IMR-90 (cell line): ENCODE data around the gene SUPT3H. TPM values are rescaled to one million over a fixed set of nuclear protein-coding genes. Genes with fewer than 3 reads are reported as not detected.
"Not testable (repeated sequence)": the region's sequence is repeated elsewhere in the genome, so short reads cannot be mapped to it uniquely, and the experiment has no call there.

ENCODE experiments used
- ATAC-seq: fragments of 200-7000 bp; cut with Tn5 transposase; 2 replicates; pipeline ENCODE4 v1.9.1; 2020; ENCODE audit warnings: low read depth, mild to moderate bottlenecking, moderate library complexity
- BruUV-seq: library from RNA; stranded (reverse); fragments of 400-500 nt; replicated peaks from 2 replicates; lab custom pipeline; 2021; lab: Mats Ljungman, UMichigan
- CTCF ChIA-PET: fragments of 300-600 bp; formaldehyde crosslinking; extraction: SDS; loops from one replicate; lab custom pipeline; 2021; ENCODE audit warnings: antibody characterized with exemption; lab: Yijun Ruan, JAX
- POLR2A ChIA-PET: fragments of 300-600 bp; sonication (Branson Sonifier 250); formaldehyde crosslinking; loops from one replicate; lab custom pipeline; 2022; ENCODE audit warnings: antibody characterized with exemption; ENCODE audit not compliant: unreplicated experiment; lab: Charles Lee
- DNase-seq: peaks from one replicate; pipeline ENCODE4 v3.0.0; 2013
- H2AFZ ChIP-seq: replicated peaks from 2 replicates; pipeline ENCODE3; 2013; ENCODE audit warnings: low read length, mild to moderate bottlenecking; ENCODE audit not compliant: poor library complexity
- H2AK5ac ChIP-seq: 2 replicates; pipeline ENCODE4 v1.6.1; 2013; ENCODE audit warnings: low read depth, low read length, inconsistent platforms
- H2AK9ac ChIP-seq: replicated peaks from 2 replicates; pipeline ENCODE3; 2013; ENCODE audit warnings: mild to moderate bottlenecking, low read depth, low read length, moderate library complexity; ENCODE audit not compliant: poor library complexity
- H2BK120ac ChIP-seq: 2 replicates; pipeline ENCODE4 v1.6.1; 2013; ENCODE audit warnings: low read depth, low read length, inconsistent platforms
- H2BK15ac ChIP-seq: 3 replicates; pipeline ENCODE4 v1.6.1; 2013; ENCODE audit warnings: low read depth, low read length, inconsistent platforms
- H2BK20ac ChIP-seq: 2 replicates; pipeline ENCODE4 v1.6.1; 2013; ENCODE audit warnings: low read depth, mild to moderate bottlenecking, inconsistent platforms, low read length, moderate library complexity
- H2BK5ac ChIP-seq: 2 replicates; pipeline ENCODE4 v1.6.1; 2013; ENCODE audit warnings: mild to moderate bottlenecking, low read depth, low read length, inconsistent platforms; ENCODE audit not compliant: poor library complexity, severe bottlenecking
- H3K14ac ChIP-seq: replicated peaks from 2 replicates; pipeline ENCODE4 v1.6.1; 2013; ENCODE audit warnings: low read depth, low read length, inconsistent platforms
- H3K18ac ChIP-seq: 2 replicates; pipeline ENCODE4 v1.6.1; 2013; ENCODE audit warnings: low read depth, low read length, control low read depth
- H3K23ac ChIP-seq: 2 replicates; pipeline ENCODE4 v1.6.1; 2013; ENCODE audit warnings: low read depth, low read length, inconsistent platforms
- H3K27ac ChIP-seq: 2 replicates; pipeline ENCODE4 v1.5.1; 2013; ENCODE audit warnings: mild to moderate bottlenecking, control low read depth, low read length; ENCODE audit not compliant: insufficient read depth
- H3K27me3 ChIP-seq: 2 replicates; pipeline ENCODE4 v1.6.1; 2013; ENCODE audit warnings: low read length; ENCODE audit not compliant: control insufficient read depth, insufficient read depth
- H3K36me3 ChIP-seq: 2 replicates; pipeline ENCODE4 v1.6.1; 2013; ENCODE audit warnings: low read length, mixed read lengths; ENCODE audit not compliant: control insufficient read depth, insufficient read depth
- H3K4ac ChIP-seq: 2 replicates; pipeline ENCODE4 v1.6.1; 2013; ENCODE audit warnings: low read depth, low read length, inconsistent platforms
- H3K4me1 ChIP-seq: 2 replicates; pipeline ENCODE4 v1.6.1; 2013; ENCODE audit warnings: low read length, mixed read lengths; ENCODE audit not compliant: control insufficient read depth, insufficient read depth
- H3K4me2 ChIP-seq: 2 replicates; pipeline ENCODE4 v1.6.1; 2013; ENCODE audit warnings: low read depth, mild to moderate bottlenecking, control low read depth, low read length, moderate library complexity
- H3K4me3 ChIP-seq: 2 replicates; pipeline ENCODE4 v1.5.1; 2013; ENCODE audit warnings: low read depth, mild to moderate bottlenecking, control low read depth, low read length, moderate library complexity; ENCODE audit not compliant: insufficient read depth
- H3K56ac ChIP-seq: 2 replicates; pipeline ENCODE4 v1.6.1; 2013; ENCODE audit warnings: low read length, inconsistent platforms; ENCODE audit not compliant: insufficient read depth; ENCODE audit errors: extremely low read depth
- H3K79me1 ChIP-seq, 2 experiments: 2 replicates each; pipeline ENCODE4 v1.6.1; 2013; ENCODE audit warnings: low read length in 2 of 2, inconsistent platforms in 1 of 2, low read depth in 1 of 2
- H3K9ac ChIP-seq: 2 replicates; pipeline ENCODE4 v1.6.1; 2013; ENCODE audit warnings: low read depth, low read length, control low read depth
- H3K9me1 ChIP-seq: 2 replicates; pipeline ENCODE4 v1.6.1; 2013; ENCODE audit warnings: low read length, inconsistent platforms; ENCODE audit not compliant: insufficient read depth
- H3K9me3 ChIP-seq: 2 replicates; pipeline ENCODE4 v1.6.1; 2013; ENCODE audit warnings: low read length; ENCODE audit not compliant: control insufficient read depth, insufficient read depth
- H4K20me1 ChIP-seq: 2 replicates; pipeline ENCODE4 v1.6.1; 2013; ENCODE audit warnings: low read length, inconsistent platforms; ENCODE audit not compliant: insufficient read depth
- H4K5ac ChIP-seq: 2 replicates; pipeline ENCODE4 v1.6.1; 2013; ENCODE audit warnings: mild to moderate bottlenecking, low read depth, low read length, control low read depth
- H4K8ac ChIP-seq, 2 experiments: 2 replicates each; pipeline ENCODE4 v1.6.1; 2013; ENCODE audit warnings: low read depth in 2 of 2, low read length in 2 of 2, control low read depth in 1 of 2, inconsistent platforms in 1 of 2
- H4K91ac ChIP-seq: 2 replicates; pipeline ENCODE4 v1.6.1; 2013; ENCODE audit warnings: low read depth, low read length, inconsistent platforms; ENCODE audit not compliant: insufficient read depth
- WGBS, 2 experiments: methylation state at CpG; one replicate each; pipeline versions ENCODE4 v1.1.5 to v1.1.7; 2013; ENCODE audit warnings: missing lambda C conversion rate in 2 of 2; ENCODE audit not compliant: insufficient read length in 1 of 2; ENCODE audit errors: extremely low coverage in 2 of 2; 5-methylcytosine and 5-hydroxymethylcytosine counted together
- dilution Hi-C: fragments of 300-500 bp; cut with HindIII; formaldehyde crosslinking; loops from one replicate; pipeline ENCODE4 v1.14.3; 2018; ENCODE audit warnings: low sequenced_read_pairs; ENCODE audit not compliant: unreplicated experiment
- in situ Hi-C: fragments of 300-500 bp; cut with MboI; formaldehyde crosslinking; loops from 3 replicates; pipeline ENCODE4 v1.14.3; 2019; ENCODE audit warnings: low sequenced_read_pairs, inconsistent platforms, mixed read lengths
- intact Hi-C: fragments of 100-400 bp; cut with micrococcal nuclease; formaldehyde crosslinking; loops from 2 replicates; pipeline ENCODE4 v1.10.0; 2022
- polyA plus RNA-seq, 3 experiments: library from polyadenylated mRNA; depleted of rRNA; stranded (reverse); fragments of >200 nt; gene quantifications; 2 replicates each; pipeline ENCODE4 v1.2.3, GENCODE V29; 2012; ENCODE audit warnings: low replicate concordance in 1 of 3
- total RNA-seq: library from RNA; depleted of rRNA; stranded (reverse); fragments of >200 nt; gene quantifications from 2 replicates; pipeline ENCODE4 v1.2.3, GENCODE V29; 2012

Gene SUPT3H
- total and polyA plus RNA-seq, 2 of the 4 experiments (the other 2 are of a cell fraction), result 4.5 to 5.0 TPM

- H2BK15ac ChIP-seq, H2BK5ac ChIP-seq, H3K79me1 ChIP-seq, H2BK120ac ChIP-seq, intact Hi-C loops, H2AK5ac ChIP-seq, H3K14ac ChIP-seq, H2AFZ ChIP-seq, CTCF ChIA-PET, H3K4me2 ChIP-seq, H3K18ac ChIP-seq, H3K9me1 ChIP-seq, H4K20me1 ChIP-seq, H3K4me1 ChIP-seq, H3K27ac ChIP-seq, H3K9ac ChIP-seq, H4K5ac ChIP-seq, H3K36me3 ChIP-seq, dilution Hi-C loops, H3K4me3 ChIP-seq, H4K8ac ChIP-seq, H4K91ac ChIP-seq, H2AK9ac ChIP-seq, DNase-seq, BruUV-seq, in situ Hi-C loops, H2BK20ac ChIP-seq, ATAC-seq, H3K23ac ChIP-seq, POLR2A ChIA-PET, H3K56ac ChIP-seq, H3K9me3 ChIP-seq, H3K4ac ChIP-seq, H3K27me3 ChIP-seq: not testable (repeated sequence)
- no CpG with 5 or more reads among the region's 4 CpGs for WGBS, 2 experiments
Measured at GRCh38 chr6:45277741-45278140, 100.0 kb downstream of the SUPT3H start.
